Measurements from ENCODE around the gene TAOK3. TPM values are rescaled to one million over a fixed set of nuclear protein-coding genes. Genes with fewer than 3 reads are reported as not detected.

Gene TAOK3
- total and polyA plus RNA-seq, 2 of the 4 experiments (the other 2 are of a cell fraction): 26.3 to 54.5 TPM

DNA sequence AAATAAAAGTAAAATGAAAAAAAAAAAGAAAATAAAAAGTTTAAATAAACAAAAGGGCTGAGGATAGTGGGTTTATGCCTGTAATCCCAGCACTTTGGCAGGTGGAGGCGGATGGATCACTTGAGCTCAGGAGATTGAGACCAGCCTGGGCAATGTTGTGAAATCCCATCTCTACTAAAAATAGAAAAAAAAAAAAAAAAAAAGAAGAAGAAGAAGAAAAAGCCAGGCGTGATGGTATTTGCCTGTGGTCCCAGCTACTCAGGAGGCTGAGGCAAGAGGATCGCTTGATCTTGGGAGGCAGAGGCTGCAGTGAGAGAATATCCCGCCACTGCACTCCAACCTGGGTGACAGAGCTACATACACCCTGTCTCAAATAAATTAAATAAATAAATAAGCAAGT is 3.9 kb downstream of the TAOK3 start:
- Histone ChIP-seq H3K9me3 (ENCODE audit: control insufficient read depth, insufficient read depth, low read length) (no peaks in the 10 kb centered on the region), H3K18ac (ENCODE audit: low read depth, low read length) (no peak overlapping the region), H2AK5ac (ENCODE audit: low read depth, low read length) (no peak overlapping the region), H3K23ac (ENCODE audit: low read depth, low read length) (no peak overlapping the region), H2AK9ac (replicated peaks; ENCODE audit: low read depth, low read length, poor library complexity) (no peak overlapping the region), H3K4me2 (ENCODE audit: low read depth, low read length) (no peak overlapping the region), H2BK15ac (ENCODE audit: low read depth, low read length) (no peak overlapping the region), H3K79me1 (ENCODE audit: low read depth in 1 of 2, low read length in 2 of 2) (peaks cover 11 to 40% of the 10 kb centered on the region in 2 experiments), H4K8ac (ENCODE audit: low read depth in 2 of 2, low read length in 2 of 2) (no peak overlapping the region), H3K4me3 (ENCODE audit: insufficient read depth, low read depth, low read length) (no peak overlapping the region), H3K14ac (replicated peaks; ENCODE audit: low read depth, low read length) (no peak overlapping the region), H3K4me1 (ENCODE audit: control insufficient read depth, insufficient read depth, low read length) (peaks cover 3% of the 10 kb centered on the region), H3K56ac (ENCODE audit: extremely low read depth, insufficient read depth, low read length) (no peak overlapping the region), H4K20me1 (ENCODE audit: insufficient read depth, low read length) (no peaks in the 10 kb centered on the region; the same call in 1 of the 2 replicates), H3K9me1 (ENCODE audit: insufficient read depth, low read length) (peaks cover 5% of the 10 kb centered on the region), H3K4ac (ENCODE audit: low read depth, low read length) (no peak overlapping the region), H2BK5ac (ENCODE audit: low read depth, low read length, poor library complexity, severe bottlenecking) (no peak overlapping the region), H2AFZ (replicated peaks; ENCODE audit: low read length, poor library complexity) (no peak overlapping the region), H4K5ac (ENCODE audit: low read depth, low read length) (no peak overlapping the region), H3K27ac (ENCODE audit: insufficient read depth, low read length) (no peak overlapping the region; the same call in 1 of the 2 replicates), H3K36me3 (ENCODE audit: control insufficient read depth, insufficient read depth, low read length) (no peaks in the 10 kb centered on the region), H2BK20ac (ENCODE audit: low read depth, low read length) (no peak overlapping the region), H3K9ac (ENCODE audit: low read depth, low read length) (no peak overlapping the region), H2BK120ac (ENCODE audit: low read depth, low read length) (no peak overlapping the region), H3K27me3 (ENCODE audit: control insufficient read depth, insufficient read depth, low read length) (no peaks in the 10 kb centered on the region), H4K91ac (ENCODE audit: insufficient read depth, low read depth, low read length) (no peak overlapping the region)
- POLR2A ChIA-PET (ENCODE audit: unreplicated experiment): interaction anchor here (0.6 to 0.7 kb wide), 2 partner anchors 92 to 333 kb away, joined by 4 read pairs; no protein-coding TSS in a partner anchor
- CTCF ChIA-PET: no interaction called here
- intact Hi-C loops (cut with micrococcal nuclease) (no loop called here), in situ Hi-C loops (cut with MboI; ENCODE audit: low sequenced_read_pairs) (loop anchor here (25.0 kb wide), 1 partner anchor 1743 kb away; the partner anchor contains the start of gene RAB35), dilution Hi-C loops (cut with HindIII; ENCODE audit: low sequenced_read_pairs, unreplicated experiment) (no loop called here)
- ATAC-seq (ENCODE audit: low read depth) (no peak), DNase-seq (no peak)
- no CpG with 5 or more reads among the region's 4 CpGs for WGBS, 2 experiments (ENCODE audit: extremely low coverage in 2 of 2, insufficient read length in 1 of 2)
- no peak for TF ChIP-seq POLR2A (IDR thresholded peaks at IDR 0.05; ENCODE audit: low read depth, low read length)
- TF ChIP-seq, protein P1, sequence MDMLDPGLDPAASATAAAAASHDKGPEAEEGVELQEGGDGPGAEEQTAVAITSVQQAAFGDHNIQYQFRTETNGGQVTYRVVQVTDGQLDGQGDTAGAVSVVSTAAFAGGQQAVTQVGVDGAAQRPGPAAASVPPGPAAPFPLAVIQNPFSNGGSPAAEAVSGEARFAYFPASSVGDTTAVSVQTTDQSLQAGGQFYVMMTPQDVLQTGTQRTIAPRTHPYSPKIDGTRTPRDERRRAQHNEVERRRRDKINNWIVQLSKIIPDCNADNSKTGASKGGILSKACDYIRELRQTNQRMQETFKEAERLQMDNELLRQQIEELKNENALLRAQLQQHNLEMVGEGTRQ (IDR thresholded peaks at IDR 0.05; ENCODE audit: low read depth, low read length): no peak
- TF ChIP-seq MAZ (IDR thresholded peaks at IDR 0.05; ENCODE audit: borderline replicate concordance, low read depth, low read length): no peak
- no peak for TF ChIP-seq MXI1 (IDR thresholded peaks at IDR 0.05; ENCODE audit: borderline replicate concordance, low read depth, low read length)
- no peak for TF ChIP-seq NFE2L2 (IDR thresholded peaks at IDR 0.05; ENCODE audit: low read depth, low read length)
- no peak for TF ChIP-seq RFX5 (IDR thresholded peaks at IDR 0.05; ENCODE audit: low read depth, low read length)
- BruUV-seq (replicated peaks): no TSS peak
